Thymus (tissue), 11 donors: ENCODE data around the gene INO80E. TPM values are rescaled to one million over a fixed set of nuclear protein-coding genes. Genes with fewer than 3 reads are reported as not detected.
A peak's percentile ranks its signal among the peaks of the same experiment; 100 is the strongest.
"Not testable (repeated sequence)": the region's sequence is repeated elsewhere in the genome, so short reads cannot be mapped to it uniquely, and the experiment has no call there.

Source experiments
- DNase-seq, 9 donors: peaks; one replicate each; pipeline ENCODE4 v3.0.0-alpha.2; 2013; ENCODE audit warnings: low spot score in 9 of 9, low read depth in 6 of 9, missing footprints in 1 of 9
- H3K27ac ChIP-seq, 2 donors: one replicate each; pipeline ENCODE4 v1.5.1; 2013; ENCODE audit warnings: control low read depth in 1 of 2, low read depth in 1 of 2, low read length in 1 of 2, mild to moderate bottlenecking in 1 of 2, moderate library complexity in 1 of 2
- H3K27me3 ChIP-seq, 2 donors: one replicate each; pipeline ENCODE4 v1.5.1; 2013; ENCODE audit warnings: low read length in 1 of 2; ENCODE audit not compliant: control insufficient read depth in 2 of 2, insufficient read depth in 1 of 2
- H3K36me3 ChIP-seq, 2 donors: one replicate each; pipeline ENCODE4 v1.5.1; 2013; ENCODE audit warnings: low read length in 1 of 2, mild to moderate bottlenecking in 1 of 2, moderate library complexity in 1 of 2; ENCODE audit not compliant: control insufficient read depth in 2 of 2, insufficient read depth in 2 of 2
- H3K4me1 ChIP-seq, 2 donors: one replicate each; pipeline ENCODE4 v1.5.1; 2013; ENCODE audit warnings: low read length in 2 of 2; ENCODE audit not compliant: control insufficient read depth in 2 of 2, insufficient read depth in 2 of 2
- H3K4me3 ChIP-seq, 2 donors: one replicate each; pipeline ENCODE4 v1.5.1; 2013; ENCODE audit warnings: low read length in 2 of 2, control low read depth in 1 of 2, mild to moderate bottlenecking in 1 of 2
- H3K9me3 ChIP-seq, 2 donors: one replicate each; pipeline ENCODE4 v1.5.1; 2013; ENCODE audit warnings: low read length in 1 of 2, mild to moderate bottlenecking in 1 of 2; ENCODE audit not compliant: control insufficient read depth in 2 of 2, insufficient read depth in 1 of 2
- WGBS: extraction: QIAGEN DNeasy Blood & Tissue Kit; methylation state at CpG from one replicate; pipeline ENCODE4 v1.1.7; 2013; 5-methylcytosine and 5-hydroxymethylcytosine counted together
- polyA plus RNA-seq: library from polyadenylated mRNA; stranded (reverse); fragments of 200-250 nt; gene quantifications from one replicate; pipeline ENCODE4 v1.2.3, GENCODE V29; 2013
- total RNA-seq: library from RNA; stranded (reverse); fragments of 120-200 nt; gene quantifications from one replicate; pipeline ENCODE4 v1.2.4, GENCODE V29; 2013
- donor health status: healthy.

INO80E gene
- total and polyA plus RNA-seq, 2 donors, result 48.1 to 84.5 TPM

DNA sequence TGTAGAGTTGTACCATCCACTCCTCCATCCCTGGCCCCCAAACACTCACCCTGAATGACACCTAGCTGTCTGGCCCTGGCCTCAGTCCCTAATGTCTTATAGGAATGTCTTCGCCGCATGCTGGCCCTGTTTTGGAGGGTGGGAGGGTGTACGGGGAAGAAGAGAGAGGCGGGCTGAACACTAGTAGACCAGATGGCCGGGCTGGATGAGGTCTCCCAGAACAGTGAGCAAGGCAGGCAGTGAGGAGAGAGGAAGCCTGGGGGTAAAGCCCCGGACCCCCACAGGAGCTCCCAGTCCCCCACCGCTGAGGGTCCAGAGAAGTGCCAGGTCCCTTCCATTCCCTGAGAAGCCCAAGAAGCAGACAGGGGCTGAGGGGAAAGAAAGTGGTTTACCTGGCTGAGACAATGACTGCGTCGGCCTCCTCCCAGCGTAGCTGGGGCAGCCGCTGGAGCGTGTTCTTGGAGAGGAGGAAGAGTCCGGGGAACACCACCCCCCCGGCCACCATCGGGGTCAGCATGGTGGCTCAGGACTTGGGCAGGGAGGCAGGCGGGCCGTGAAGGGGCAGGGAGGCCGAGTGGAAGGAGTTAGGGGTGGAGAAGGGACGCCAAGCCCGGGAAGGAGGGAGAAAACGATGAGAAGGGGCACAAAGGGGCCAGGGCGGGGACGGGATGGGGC lies 34.1 kb downstream of the INO80E start:
- H3K4me3 ChIP-seq, result no peak overlapping the region
- peaks cover 0 to 10% of the 10 kb centered on the region in 2 donors for H3K4me1 ChIP-seq
- 27% methylated on average over 23 of the region's 23 CpGs for WGBS
- H3K36me3 ChIP-seq, result peaks cover 0 to 2% of the 10 kb centered on the region in 2 donors
- H3K27me3 ChIP-seq, result peaks cover 37 to 81% of the 10 kb centered on the region in 2 donors
- peaks cover 0 to 10% of the 10 kb centered on the region in 2 donors for H3K9me3 ChIP-seq
- DNase-seq, result no peak
- no peak overlapping the region for H3K27ac ChIP-seq

GRCh38 chr16:30030841-30031413 lies 34.9 kb downstream of the INO80E start, which contains the start of gene TLCD3B:
TLCD3B (minus strand) TSS chr16:30031271; CDS start chr16:30030527, 744 bp downstream.
- 1% methylated on average over 27 of the region's 27 CpGs for WGBS
- Histone ChIP-seq H3K9me3 (peaks cover 0 to 10% of the 10 kb centered on the region in 2 donors), H3K4me1 (peaks cover 0 to 10% of the 10 kb centered on the region in 2 donors), H3K4me3 (peak within 1 kb of the TSS in 1 of 2 donors; percentile 25), H3K27me3 (peaks cover 37 to 77% of the 10 kb centered on the region in 2 donors), H3K36me3 (peaks cover 0 to 2% of the 10 kb centered on the region in 2 donors), H3K27ac (no peak within 1 kb of the TSS)
- DNase-seq, result no peak

GRCh38 chr16:30031477-30031918 lies 35.5 kb downstream of the INO80E start:
- Histone ChIP-seq H3K4me1 (peaks cover 0 to 10% of the 10 kb centered on the region in 2 donors), H3K27ac (no peak overlapping the region), H3K4me3 (no peak overlapping the region), H3K27me3 (peaks cover 37 to 76% of the 10 kb centered on the region in 2 donors), H3K36me3 (peaks cover 0 to 2% of the 10 kb centered on the region in 2 donors), H3K9me3 (peaks cover 0 to 10% of the 10 kb centered on the region in 2 donors)
- no peak for DNase-seq
- 28% methylated on average over 11 of the region's 11 CpGs for WGBS

DNA sequence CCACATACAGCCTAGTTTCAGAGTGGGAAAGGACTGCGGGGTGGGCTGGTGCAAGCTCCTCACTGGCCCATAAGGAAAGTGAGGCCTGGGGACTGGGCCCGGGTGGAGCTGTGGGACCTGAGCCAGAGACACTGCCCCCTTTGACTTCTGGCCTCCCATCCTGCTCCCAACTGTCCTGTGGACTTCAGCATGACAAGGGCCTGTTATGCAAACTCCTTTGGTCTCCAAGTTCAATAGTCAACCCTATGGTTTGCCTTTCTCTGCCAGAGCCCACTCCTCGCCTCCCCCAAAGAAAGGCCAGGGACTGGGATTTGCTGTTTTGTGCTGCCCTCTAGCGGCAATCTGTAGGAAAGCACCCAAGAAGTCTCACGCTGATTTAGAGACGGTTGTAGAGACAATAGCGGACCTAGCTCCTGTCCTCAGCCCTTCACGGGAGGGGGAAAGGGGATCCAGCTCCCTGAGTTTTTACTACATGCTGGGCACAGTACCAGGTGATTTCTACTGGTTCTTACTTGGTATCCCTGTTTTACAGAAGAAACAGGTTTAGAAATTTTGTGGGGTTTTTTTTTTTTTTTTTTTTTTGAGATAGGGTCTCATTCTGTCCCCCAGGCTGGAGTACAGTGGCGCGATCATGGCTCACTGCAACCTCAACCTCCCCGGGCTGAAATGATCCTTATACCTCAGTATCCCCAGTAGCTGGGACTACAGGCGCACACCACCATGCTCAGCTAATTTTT lies 36.2 kb downstream of the INO80E start:
- Histone ChIP-seq H3K27me3 (peaks cover 37 to 69% of the 10 kb centered on the region in 2 donors), H3K4me3 (no peak overlapping the region), H3K36me3 (peaks cover 0 to 2% of the 10 kb centered on the region in 2 donors), H3K4me1 (peaks cover 0 to 10% of the 10 kb centered on the region in 2 donors), H3K9me3 (peaks cover 0 to 10% of the 10 kb centered on the region in 2 donors), H3K27ac (no peak overlapping the region)
- WGBS, result 37% methylated on average over 12 of the region's 12 CpGs
- DNase-seq, result peak in 7 of 9 donors; percentile 49 to 82 (median 59)

GRCh38 chr16:30033270-30033669 lies 37.2 kb downstream of the INO80E start:
- Histone ChIP-seq H3K4me1 (peaks cover 0 to 10% of the 10 kb centered on the region in 2 donors), H3K4me3 (no peak overlapping the region), H3K27ac (no peak overlapping the region), H3K27me3 (peaks cover 32 to 59% of the 10 kb centered on the region in 2 donors), H3K9me3 (peaks cover 0 to 6% of the 10 kb centered on the region in 2 donors), H3K36me3 (peaks cover 0 to 2% of the 10 kb centered on the region in 2 donors)
- WGBS, result 85% methylated on average over 7 of the region's 7 CpGs
- no peak for DNase-seq

- no peaks in the 10 kb centered on the region for H3K9me3 ChIP-seq
- H3K4me1 ChIP-seq, result no peaks in the 10 kb centered on the region
- no peak overlapping the region for H3K27ac ChIP-seq
- H3K4me3 ChIP-seq, result no peak overlapping the region
- 30% methylated on average over 5 of the region's 5 CpGs for WGBS
- no peaks in the 10 kb centered on the region for H3K36me3 ChIP-seq
- no peak for DNase-seq
- H3K27me3 ChIP-seq, result peaks cover 0 to 9% of the 10 kb centered on the region in 2 donors
Measured at GRCh38 chr16:30040221-30040620, 44.2 kb downstream of the INO80E start.

DNA sequence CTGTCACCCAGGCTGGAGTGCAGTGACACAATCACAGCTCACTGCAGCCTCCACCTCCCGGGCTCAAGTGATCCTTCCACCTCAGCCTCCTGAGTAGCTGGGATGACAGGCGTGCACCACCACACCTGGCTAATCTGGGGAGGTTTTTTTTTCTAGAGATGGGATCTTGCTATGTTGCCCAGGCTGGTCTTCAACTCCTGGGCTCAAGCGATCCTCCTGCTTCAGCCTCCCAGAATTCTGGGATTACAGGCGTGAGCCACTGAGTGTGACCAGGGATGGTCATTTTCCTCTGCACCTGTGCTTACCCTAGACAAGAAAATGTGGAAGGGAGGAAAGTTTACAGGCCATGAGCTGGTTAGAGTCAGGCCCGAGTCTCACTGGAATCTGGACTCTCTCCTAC lies 44.6 kb downstream of the INO80E start:
- not testable (repeated sequence) for DNase-seq, H3K4me1 ChIP-seq, H3K36me3 ChIP-seq, H3K4me3 ChIP-seq, H3K27me3 ChIP-seq, H3K9me3 ChIP-seq, H3K27ac ChIP-seq
- WGBS, result 96% methylated on average over 5 of the region's 5 CpGs

- peaks cover 0 to 5% of the 10 kb centered on the region in 2 donors for H3K9me3 ChIP-seq
- no peak overlapping the region for H3K27ac ChIP-seq
- H3K4me3 ChIP-seq, result no peak overlapping the region
- no peaks in the 10 kb centered on the region for H3K27me3 ChIP-seq
- WGBS, result 41% methylated on average over 5 of the region's 5 CpGs
- DNase-seq, result peak in 1 of 9 donors; percentile 49
- H3K4me1 ChIP-seq, result no peaks in the 10 kb centered on the region
- no peaks in the 10 kb centered on the region for H3K36me3 ChIP-seq
Measured at GRCh38 chr16:30041841-30042240, 45.8 kb downstream of the INO80E start.

- H3K27ac ChIP-seq, result no peak overlapping the region
- no peaks in the 10 kb centered on the region for H3K4me1 ChIP-seq
- H3K27me3 ChIP-seq, result no peaks in the 10 kb centered on the region
- 90% methylated on average over 8 of the region's 8 CpGs for WGBS
- DNase-seq, result no peak
- H3K36me3 ChIP-seq, result no peaks in the 10 kb centered on the region
- H3K9me3 ChIP-seq, result peaks cover 0 to 5% of the 10 kb centered on the region in 2 donors
- H3K4me3 ChIP-seq, result no peak overlapping the region
Measured at GRCh38 chr16:30046178-30046577, 50.1 kb downstream of the INO80E start.
